ENCODE measurements around the gene FCN3.

The FCN3 gene

DNA sequence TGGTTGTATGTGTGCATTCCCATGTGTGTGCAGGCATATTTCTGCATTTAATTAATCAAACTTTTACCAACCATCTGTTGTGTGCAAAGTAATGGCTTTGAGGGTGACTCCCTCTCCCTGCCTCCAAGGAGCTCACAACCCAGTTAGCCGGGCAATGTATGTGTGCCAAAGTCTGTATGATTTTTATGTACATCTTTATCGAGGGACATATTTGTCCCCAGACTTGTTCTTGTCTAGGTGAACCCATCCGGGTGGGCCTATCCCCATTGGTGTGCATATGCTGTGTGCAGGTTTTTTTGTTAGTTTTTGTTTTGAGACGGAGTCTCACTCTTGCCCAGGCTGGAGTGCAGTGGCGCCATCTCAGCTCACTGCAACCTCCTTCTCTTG lies 31.0 kb downstream of the FCN3 start:
- DNase-seq (ENCODE audit: low read depth in 4 of 4, low spot score in 1 of 4) = no peak

DNA sequence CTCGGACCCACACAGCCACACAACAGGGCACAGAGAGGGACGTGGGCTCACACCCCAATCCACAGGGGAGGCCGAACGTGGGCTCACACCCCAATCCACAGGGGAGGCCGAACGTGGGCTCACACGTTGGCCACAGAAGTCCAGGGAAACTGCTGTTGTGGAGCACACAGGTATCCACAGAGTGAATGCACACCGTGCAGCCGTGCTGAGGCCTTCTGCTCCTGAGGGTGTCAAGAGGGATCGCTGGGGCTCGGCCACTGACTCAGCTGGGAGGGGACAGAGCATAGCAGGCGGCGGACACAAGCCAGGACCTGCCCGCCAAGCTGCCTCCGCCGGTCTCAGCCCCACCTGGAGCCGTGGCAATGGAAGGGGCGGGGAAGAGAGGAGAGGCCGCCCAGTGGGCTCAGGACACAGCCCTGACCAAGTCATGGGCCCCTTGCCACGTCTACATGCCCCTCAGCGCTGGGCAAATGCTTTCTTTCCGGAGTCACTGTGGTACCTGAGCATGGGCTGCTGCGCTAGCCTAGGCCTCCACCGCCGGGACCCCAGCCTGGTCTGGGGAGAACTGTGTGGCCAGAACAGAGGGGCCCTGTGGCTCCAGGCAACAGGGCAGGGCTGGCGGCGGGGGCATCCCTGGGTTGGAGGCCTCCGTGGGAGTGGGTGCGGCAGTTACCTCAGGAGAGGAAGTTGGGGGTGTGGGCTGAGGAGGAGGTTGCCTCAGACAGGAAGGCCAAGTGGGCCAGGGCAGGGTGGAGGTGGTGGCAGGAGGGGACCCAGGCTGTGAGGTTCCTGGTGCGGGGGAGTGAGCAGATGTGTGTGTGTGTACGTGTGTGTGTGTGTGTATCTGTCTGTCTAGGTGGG lies 31.6 kb downstream of the FCN3 start:
- DNase-seq (ENCODE audit: low read depth in 4 of 4, low spot score in 1 of 4) = peak in 1 of 4 experiments; percentile 43

GRCh38 chr1:27342391-27342777 lies 32.2 kb downstream of the FCN3 start:
- DNase-seq (ENCODE audit: low read depth in 4 of 4, low spot score in 1 of 4) = no peak

GRCh38 chr1:27341525-27342252 lies 32.9 kb downstream of the FCN3 start, which contains the start of gene SYTL1:
SYTL1 (plus strand) TSS chr1:27342022; CDS start chr1:27345335, 3,313 bp downstream.
- peak in 1 of 4 experiments; percentile 51 for DNase-seq (ENCODE audit: low read depth in 4 of 4, low spot score in 1 of 4)

DNA sequence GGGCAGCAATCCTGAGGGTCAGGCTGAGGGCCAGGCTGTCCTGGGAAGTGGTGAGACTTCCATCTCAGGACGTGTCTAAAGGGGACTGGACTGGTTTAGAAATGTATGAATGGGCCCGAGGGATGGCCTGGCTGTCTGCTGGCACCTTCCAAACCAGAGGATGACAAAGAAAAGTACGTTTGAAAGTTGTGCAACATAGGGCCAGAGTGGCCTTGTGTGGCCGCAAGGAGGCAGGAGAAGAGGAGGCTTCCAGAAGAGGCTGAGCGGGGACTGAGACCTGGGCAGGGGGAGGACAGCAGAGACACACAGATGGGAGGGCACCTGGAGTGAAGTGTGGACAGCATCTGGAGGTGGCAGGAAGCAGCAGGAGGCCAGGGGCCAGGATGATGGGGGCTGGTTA lies 35.4 kb downstream of the FCN3 start:
- no peak for DNase-seq (ENCODE audit: low read depth in 4 of 4, low spot score in 1 of 4)

- no peak for DNase-seq (ENCODE audit: low read depth in 4 of 4, low spot score in 1 of 4)
Observed at GRCh38 chr1:27338751-27339150, 35.9 kb downstream of the FCN3 start.

- DNase-seq (ENCODE audit: low read depth in 4 of 4, low spot score in 1 of 4) = no peak
Observed at GRCh38 chr1:27336756-27337155, 37.9 kb downstream of the FCN3 start.

GRCh38 chr1:27335506-27336422 lies 38.9 kb downstream of the FCN3 start:
- no peak for DNase-seq (ENCODE audit: low read depth in 4 of 4, low spot score in 1 of 4)

GRCh38 chr1:27333717-27334279 lies 40.8 kb downstream of the FCN3 start:
- no peak for DNase-seq (ENCODE audit: low read depth in 4 of 4, low spot score in 1 of 4)

DNA sequence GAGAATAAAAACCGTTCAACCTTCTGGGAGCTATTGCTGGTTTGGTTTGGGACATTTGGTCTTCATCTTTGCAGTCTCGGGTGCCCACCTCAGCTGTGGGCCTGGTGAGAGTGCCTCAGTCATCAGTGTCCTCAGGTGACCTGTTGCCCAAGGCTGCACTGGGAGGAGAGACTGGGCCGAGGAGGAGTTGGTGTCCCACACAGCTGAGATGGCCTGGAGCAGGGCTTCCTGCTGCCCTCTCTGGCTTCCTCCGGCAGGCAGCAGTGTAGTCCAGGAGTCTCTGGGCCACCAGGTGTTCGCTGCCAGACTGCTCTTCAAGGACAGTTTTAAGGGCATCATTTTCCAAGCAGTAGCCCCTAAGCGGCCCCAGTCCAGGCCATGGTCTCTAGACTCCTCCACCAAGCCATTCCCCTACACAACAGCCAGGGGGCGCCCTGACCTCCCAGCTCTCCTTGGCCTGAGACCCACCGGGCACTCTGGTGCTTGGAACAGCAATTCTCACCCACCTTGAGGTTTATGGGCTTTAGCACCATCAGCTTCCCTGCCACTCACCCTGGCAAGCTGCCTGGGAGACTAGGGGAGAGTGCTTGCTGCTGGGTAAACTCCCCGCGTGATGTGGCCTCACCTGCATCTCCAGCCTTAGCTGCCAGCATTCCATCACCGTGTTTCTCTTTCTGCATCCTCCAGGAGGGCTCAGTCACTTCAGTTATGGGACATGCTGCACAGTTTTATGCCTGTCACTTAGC lies 41.9 kb downstream of the FCN3 start:
- DNase-seq (ENCODE audit: low read depth in 4 of 4, low spot score in 1 of 4) = peak in 1 of 4 experiments; percentile 37

DNA sequence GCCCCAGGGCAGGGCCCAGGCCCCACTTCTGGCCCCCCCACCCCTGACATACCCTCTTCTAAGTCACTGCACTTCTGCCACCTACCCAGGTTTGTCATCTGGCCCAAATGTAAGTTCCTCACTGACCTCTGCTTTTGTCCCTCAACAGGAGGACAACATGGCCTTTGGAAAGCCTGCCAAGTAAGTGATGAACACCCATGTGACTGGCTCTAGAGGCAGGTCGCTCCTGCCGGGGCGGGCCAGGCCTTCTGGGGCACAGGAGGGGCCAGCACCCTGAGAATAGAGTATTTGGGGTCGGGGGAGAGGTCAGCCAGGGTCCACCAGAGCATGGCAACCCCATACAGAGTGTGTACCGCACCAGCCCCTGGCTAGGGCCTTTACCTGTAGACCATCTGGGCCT lies 42.7 kb downstream of the FCN3 start:
- no peak for DNase-seq (ENCODE audit: low read depth in 4 of 4, low spot score in 1 of 4)

GRCh38 chr1:27331426-27331825 lies 43.2 kb downstream of the FCN3 start:
- DNase-seq (ENCODE audit: low read depth in 4 of 4, low spot score in 1 of 4) = no peak

- no peak for DNase-seq (ENCODE audit: low read depth in 4 of 4, low spot score in 1 of 4)
Observed at GRCh38 chr1:27330786-27331185, 43.8 kb downstream of the FCN3 start.

GRCh38 chr1:27327964-27328363 lies 46.7 kb downstream of the FCN3 start:
- DNase-seq (ENCODE audit: low read depth in 4 of 4, low spot score in 1 of 4) = no peak

DNA sequence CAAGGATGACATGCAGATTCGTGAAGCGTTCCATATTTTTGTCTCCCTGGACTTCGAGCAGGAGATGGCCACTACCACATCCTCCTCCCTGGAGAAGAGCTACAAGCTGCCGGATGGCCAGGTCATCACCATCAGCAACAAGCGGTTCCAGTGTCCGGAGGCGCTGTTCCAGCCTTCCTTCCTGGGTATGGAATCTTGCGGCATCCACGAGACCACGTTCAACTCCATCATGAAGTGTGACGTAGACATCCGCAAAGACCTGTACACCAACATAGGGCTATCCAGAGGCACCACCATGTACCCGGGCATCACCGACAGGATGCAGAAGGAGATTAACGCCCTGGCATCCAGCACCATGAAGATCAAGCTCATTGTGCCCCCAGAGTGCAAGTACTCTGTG lies 49.3 kb downstream of the FCN3 start:
- DNase-seq (ENCODE audit: low read depth in 4 of 4, low spot score in 1 of 4) = no peak

DNA sequence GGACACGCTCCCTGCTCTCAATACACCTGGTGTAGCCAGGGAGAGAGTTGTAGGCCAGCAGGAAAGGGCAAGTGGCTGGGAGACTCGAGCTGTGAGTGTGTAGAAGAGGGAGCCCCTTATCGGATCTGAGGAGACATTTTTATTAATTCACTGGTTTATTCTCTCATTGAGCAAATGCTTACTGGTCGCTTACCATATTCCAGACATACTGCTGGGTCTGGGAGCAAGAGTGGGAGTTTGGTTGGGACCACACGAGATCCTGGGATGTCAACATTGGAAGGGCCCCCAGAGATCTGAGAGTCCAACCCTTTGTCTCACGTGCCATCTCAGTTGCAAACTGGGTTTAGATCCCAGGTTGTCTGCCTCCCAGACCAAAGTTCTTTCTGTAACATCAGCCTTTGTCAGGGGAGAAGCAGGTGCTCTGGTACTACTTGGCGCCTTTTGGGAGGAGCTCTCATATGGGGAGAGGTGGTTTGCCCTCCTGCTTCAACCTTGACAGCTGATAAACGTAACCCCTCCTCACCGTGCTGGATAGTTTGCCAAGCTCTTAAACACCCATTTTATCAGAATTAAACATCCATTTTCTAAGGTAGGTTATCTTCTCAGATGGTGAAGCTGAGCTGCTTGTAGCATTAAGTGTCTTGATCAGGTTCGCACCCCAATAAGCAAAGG lies 51.9 kb downstream of the FCN3 start:
- DNase-seq (ENCODE audit: low read depth in 4 of 4, low spot score in 1 of 4) = no peak

DNA sequence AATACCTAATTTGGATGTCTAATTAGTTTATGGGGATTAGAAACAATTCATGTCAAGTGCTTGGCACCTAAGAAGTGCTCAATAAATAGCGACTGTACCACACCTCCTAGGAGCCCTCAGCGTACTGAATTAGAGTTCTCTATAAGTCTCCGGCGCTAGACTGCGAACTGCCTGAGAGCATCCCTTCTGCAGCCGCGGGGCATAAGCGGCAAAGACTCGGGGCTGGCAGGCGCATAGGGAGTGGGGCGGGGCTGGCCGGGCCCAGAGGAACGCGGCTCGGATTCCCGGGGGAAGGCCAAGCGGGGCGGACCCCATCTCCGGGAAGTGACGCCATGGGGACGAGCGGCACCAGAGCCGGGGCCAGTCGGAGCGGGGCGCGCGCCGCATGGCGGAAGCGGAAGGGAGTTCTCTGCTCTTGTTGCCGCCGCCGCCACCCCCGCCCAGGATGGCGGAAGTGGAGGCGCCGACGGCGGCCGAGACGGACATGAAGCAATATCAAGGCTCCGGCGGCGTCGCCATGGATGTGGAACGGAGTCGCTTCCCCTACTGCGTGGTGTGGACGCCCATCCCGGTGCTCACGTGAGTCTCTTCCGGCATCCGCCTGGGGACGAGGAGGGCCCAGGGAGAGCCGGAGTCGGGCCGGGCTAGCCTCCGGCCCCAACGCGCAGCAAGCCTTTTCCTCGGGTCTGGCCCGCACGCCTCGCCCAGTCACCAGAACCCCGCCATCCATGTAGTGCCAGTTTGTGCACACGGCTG lies 52.6 kb downstream of the FCN3 start, which contains the start of gene TMEM222:
TSS of gene TMEM222 (plus strand) at position 351 of the 756 bp plus-strand sequence. CDS start at position 386, 35 bp downstream.
- peak; percentile 84 to 96 (median 94) for DNase-seq (ENCODE audit: low read depth in 4 of 4, low spot score in 1 of 4)
